IMR-90 (cell line): ENCODE measurements around the gene PARD3. TPM values are rescaled to one million over a fixed set of nuclear protein-coding genes. Genes with fewer than 3 reads are reported as not detected.

Experiments used
- ATAC-seq: fragments of 200-7000 bp; cut with Tn5 transposase; 2 replicates; pipeline ENCODE4 v1.9.1; 2020; ENCODE audit warnings: low read depth, mild to moderate bottlenecking, moderate library complexity
- BruUV-seq: library from RNA; stranded (reverse); fragments of 400-500 nt; replicated peaks from 2 replicates; lab custom pipeline; 2021; lab: Mats Ljungman, UMichigan
- CTCF ChIA-PET: fragments of 300-600 bp; formaldehyde crosslinking; extraction: SDS; loops from one replicate; lab custom pipeline; 2021; ENCODE audit warnings: antibody characterized with exemption; lab: Yijun Ruan, JAX
- POLR2A ChIA-PET: fragments of 300-600 bp; sonication (Branson Sonifier 250); formaldehyde crosslinking; loops from one replicate; lab custom pipeline; 2022; ENCODE audit warnings: antibody characterized with exemption; ENCODE audit not compliant: unreplicated experiment; lab: Charles Lee
- DNase-seq: peaks from one replicate; pipeline ENCODE4 v3.0.0; 2013
- H2AFZ ChIP-seq: replicated peaks from 2 replicates; pipeline ENCODE3; 2013; ENCODE audit warnings: low read length, mild to moderate bottlenecking; ENCODE audit not compliant: poor library complexity
- H2AK5ac ChIP-seq: 2 replicates; pipeline ENCODE4 v1.6.1; 2013; ENCODE audit warnings: low read depth, low read length, inconsistent platforms
- H2AK9ac ChIP-seq: replicated peaks from 2 replicates; pipeline ENCODE3; 2013; ENCODE audit warnings: mild to moderate bottlenecking, low read depth, low read length, moderate library complexity; ENCODE audit not compliant: poor library complexity
- H2BK120ac ChIP-seq: 2 replicates; pipeline ENCODE4 v1.6.1; 2013; ENCODE audit warnings: low read depth, low read length, inconsistent platforms
- H2BK15ac ChIP-seq: 3 replicates; pipeline ENCODE4 v1.6.1; 2013; ENCODE audit warnings: low read depth, low read length, inconsistent platforms
- H2BK20ac ChIP-seq: 2 replicates; pipeline ENCODE4 v1.6.1; 2013; ENCODE audit warnings: low read depth, mild to moderate bottlenecking, inconsistent platforms, low read length, moderate library complexity
- H2BK5ac ChIP-seq: 2 replicates; pipeline ENCODE4 v1.6.1; 2013; ENCODE audit warnings: mild to moderate bottlenecking, low read depth, low read length, inconsistent platforms; ENCODE audit not compliant: poor library complexity, severe bottlenecking
- H3K14ac ChIP-seq: replicated peaks from 2 replicates; pipeline ENCODE4 v1.6.1; 2013; ENCODE audit warnings: low read depth, low read length, inconsistent platforms
- H3K18ac ChIP-seq: 2 replicates; pipeline ENCODE4 v1.6.1; 2013; ENCODE audit warnings: low read depth, low read length, control low read depth
- H3K23ac ChIP-seq: 2 replicates; pipeline ENCODE4 v1.6.1; 2013; ENCODE audit warnings: low read depth, low read length, inconsistent platforms
- H3K27ac ChIP-seq: 2 replicates; pipeline ENCODE4 v1.5.1; 2013; ENCODE audit warnings: mild to moderate bottlenecking, control low read depth, low read length; ENCODE audit not compliant: insufficient read depth
- H3K27me3 ChIP-seq: 2 replicates; pipeline ENCODE4 v1.6.1; 2013; ENCODE audit warnings: low read length; ENCODE audit not compliant: control insufficient read depth, insufficient read depth
- H3K36me3 ChIP-seq: 2 replicates; pipeline ENCODE4 v1.6.1; 2013; ENCODE audit warnings: low read length, mixed read lengths; ENCODE audit not compliant: control insufficient read depth, insufficient read depth
- H3K4ac ChIP-seq: 2 replicates; pipeline ENCODE4 v1.6.1; 2013; ENCODE audit warnings: low read depth, low read length, inconsistent platforms
- H3K4me1 ChIP-seq: 2 replicates; pipeline ENCODE4 v1.6.1; 2013; ENCODE audit warnings: low read length, mixed read lengths; ENCODE audit not compliant: control insufficient read depth, insufficient read depth
- H3K4me2 ChIP-seq: 2 replicates; pipeline ENCODE4 v1.6.1; 2013; ENCODE audit warnings: low read depth, mild to moderate bottlenecking, control low read depth, low read length, moderate library complexity
- H3K4me3 ChIP-seq: 2 replicates; pipeline ENCODE4 v1.5.1; 2013; ENCODE audit warnings: low read depth, mild to moderate bottlenecking, control low read depth, low read length, moderate library complexity; ENCODE audit not compliant: insufficient read depth
- H3K56ac ChIP-seq: 2 replicates; pipeline ENCODE4 v1.6.1; 2013; ENCODE audit warnings: low read length, inconsistent platforms; ENCODE audit not compliant: insufficient read depth; ENCODE audit errors: extremely low read depth
- H3K79me1 ChIP-seq, 2 experiments: 2 replicates each; pipeline ENCODE4 v1.6.1; 2013; ENCODE audit warnings: low read length in 2 of 2, inconsistent platforms in 1 of 2, low read depth in 1 of 2
- H3K9ac ChIP-seq: 2 replicates; pipeline ENCODE4 v1.6.1; 2013; ENCODE audit warnings: low read depth, low read length, control low read depth
- H3K9me1 ChIP-seq: 2 replicates; pipeline ENCODE4 v1.6.1; 2013; ENCODE audit warnings: low read length, inconsistent platforms; ENCODE audit not compliant: insufficient read depth
- H3K9me3 ChIP-seq: 2 replicates; pipeline ENCODE4 v1.6.1; 2013; ENCODE audit warnings: low read length; ENCODE audit not compliant: control insufficient read depth, insufficient read depth
- H4K20me1 ChIP-seq: 2 replicates; pipeline ENCODE4 v1.6.1; 2013; ENCODE audit warnings: low read length, inconsistent platforms; ENCODE audit not compliant: insufficient read depth
- H4K5ac ChIP-seq: 2 replicates; pipeline ENCODE4 v1.6.1; 2013; ENCODE audit warnings: mild to moderate bottlenecking, low read depth, low read length, control low read depth
- H4K8ac ChIP-seq, 2 experiments: 2 replicates each; pipeline ENCODE4 v1.6.1; 2013; ENCODE audit warnings: low read depth in 2 of 2, low read length in 2 of 2, control low read depth in 1 of 2, inconsistent platforms in 1 of 2
- H4K91ac ChIP-seq: 2 replicates; pipeline ENCODE4 v1.6.1; 2013; ENCODE audit warnings: low read depth, low read length, inconsistent platforms; ENCODE audit not compliant: insufficient read depth
- BHLHE40 ChIP-seq: fragments of 150-350 bp; IDR thresholded peaks from 2 replicates; pipeline ENCODE4 v1.6.1; 2016; ENCODE audit warnings: mild to moderate bottlenecking, low read depth, low read length
- CEBPB ChIP-seq: IDR thresholded peaks from 2 replicates; pipeline ENCODE4 v1.6.1; 2012; ENCODE audit warnings: low read depth, low read length, improper control_type of control experiment
- CHD1 ChIP-seq: IDR thresholded peaks from 2 replicates; pipeline ENCODE4 v1.6.1; 2012; ENCODE audit warnings: low read depth, low read length, improper control_type of control experiment
- FOS ChIP-seq: fragments of 150-350 bp; IDR thresholded peaks from 2 replicates; pipeline ENCODE4 v1.6.1; 2016; ENCODE audit warnings: low read depth, low read length
- MAZ ChIP-seq: IDR thresholded peaks from 2 replicates; pipeline ENCODE4 v1.6.1; 2012; ENCODE audit warnings: low read depth, mild to moderate bottlenecking, low read length, improper control_type of control experiment, moderate library complexity, borderline replicate concordance
- NFE2L2 ChIP-seq: fragments of 150-350 bp; IDR thresholded peaks from 2 replicates; pipeline ENCODE4 v1.6.1; 2016; ENCODE audit warnings: low read depth, mild to moderate bottlenecking, low read length
- POLR2A ChIP-seq: IDR thresholded peaks from 2 replicates; pipeline ENCODE4 v1.6.1; 2012; ENCODE audit warnings: mild to moderate bottlenecking, low read depth, low read length
- RAD21 ChIP-seq: IDR thresholded peaks from 2 replicates; pipeline ENCODE4 v1.6.1; 2012; ENCODE audit warnings: low read length, improper control_type of control experiment
- RCOR1 ChIP-seq: IDR thresholded peaks from 2 replicates; pipeline ENCODE4 v1.6.1; 2012; ENCODE audit warnings: mild to moderate bottlenecking, low read length, improper control_type of control experiment; ENCODE audit not compliant: insufficient replicate concordance
- RFX5 ChIP-seq: IDR thresholded peaks from 2 replicates; pipeline ENCODE4 v1.8.0; 2012; ENCODE audit warnings: low read depth, mild to moderate bottlenecking, low read length, moderate library complexity
- WGBS, 2 experiments: methylation state at CpG; one replicate each; pipeline versions ENCODE4 v1.1.5 to v1.1.7; 2013; ENCODE audit warnings: missing lambda C conversion rate in 2 of 2; ENCODE audit not compliant: insufficient read length in 1 of 2; ENCODE audit errors: extremely low coverage in 2 of 2; 5-methylcytosine and 5-hydroxymethylcytosine counted together
- dilution Hi-C: fragments of 300-500 bp; cut with HindIII; formaldehyde crosslinking; loops from one replicate; pipeline ENCODE4 v1.14.3; 2018; ENCODE audit warnings: low sequenced_read_pairs; ENCODE audit not compliant: unreplicated experiment
- in situ Hi-C: fragments of 300-500 bp; cut with MboI; formaldehyde crosslinking; loops from 3 replicates; pipeline ENCODE4 v1.14.3; 2019; ENCODE audit warnings: low sequenced_read_pairs, inconsistent platforms, mixed read lengths
- intact Hi-C: fragments of 100-400 bp; cut with micrococcal nuclease; formaldehyde crosslinking; loops from 2 replicates; pipeline ENCODE4 v1.10.0; 2022
- polyA plus RNA-seq, 3 experiments: library from polyadenylated mRNA; depleted of rRNA; stranded (reverse); fragments of >200 nt; gene quantifications; 2 replicates each; pipeline ENCODE4 v1.2.3, GENCODE V29; 2012; ENCODE audit warnings: low replicate concordance in 1 of 3
- total RNA-seq: library from RNA; depleted of rRNA; stranded (reverse); fragments of >200 nt; gene quantifications from 2 replicates; pipeline ENCODE4 v1.2.3, GENCODE V29; 2012
- TF ChIP-seq, protein P1 (sequence below): fragments of 150-350 bp; IDR thresholded peaks from 2 replicates; pipeline ENCODE4 v1.6.1; 2017; ENCODE audit warnings: mild to moderate bottlenecking, antibody characterized with exemption, low read length, low read depth
- TF ChIP-seq, protein P2 (sequence below): conservative IDR thresholded peaks from 2 replicates; pipeline ENCODE4 v1.5.1; 2012; ENCODE audit warnings: mild to moderate bottlenecking, low read depth, low read length, improper control_type of control experiment
- TF ChIP-seq, protein P3 (sequence below): fragments of 150-350 bp; IDR thresholded peaks from 2 replicates; pipeline ENCODE4 v1.6.1; 2016; ENCODE audit warnings: low read depth, mild to moderate bottlenecking, low read length, moderate library complexity, borderline replicate concordance

Gene PARD3
- total and polyA plus RNA-seq, 2 of the 4 experiments (the other 2 are of a cell fraction), result 14.6 to 37.5 TPM

DNA sequence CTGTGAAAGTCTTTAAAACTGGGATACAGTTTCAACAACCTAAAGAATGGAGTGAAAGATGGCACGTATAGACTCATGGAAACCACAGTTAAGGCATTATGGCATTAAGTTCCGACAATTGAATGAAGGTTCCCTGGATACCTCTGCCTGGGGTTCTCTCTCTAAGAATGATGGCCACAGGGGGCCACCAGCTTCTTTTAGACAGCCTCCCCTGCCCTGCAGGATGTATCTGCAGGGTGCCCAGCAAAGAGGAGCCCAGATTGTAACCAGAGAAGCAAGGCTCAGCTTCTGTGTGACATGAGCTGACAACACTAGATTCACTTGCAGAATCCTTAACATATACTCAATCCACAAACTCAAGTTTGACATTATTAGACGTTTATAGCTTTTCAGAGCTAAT lies 645.4 kb downstream of the PARD3 start:
- TF ChIP-seq RCOR1 (no peak), CEBPB (no peak), BHLHE40 (no peak), POLR2A (no peak), NFE2L2 (no peak), RFX5 (no peak), MAZ (no peak), RAD21 (no peak), FOS (no peak), CHD1 (no peak)
- TF ChIP-seq, protein P1, sequence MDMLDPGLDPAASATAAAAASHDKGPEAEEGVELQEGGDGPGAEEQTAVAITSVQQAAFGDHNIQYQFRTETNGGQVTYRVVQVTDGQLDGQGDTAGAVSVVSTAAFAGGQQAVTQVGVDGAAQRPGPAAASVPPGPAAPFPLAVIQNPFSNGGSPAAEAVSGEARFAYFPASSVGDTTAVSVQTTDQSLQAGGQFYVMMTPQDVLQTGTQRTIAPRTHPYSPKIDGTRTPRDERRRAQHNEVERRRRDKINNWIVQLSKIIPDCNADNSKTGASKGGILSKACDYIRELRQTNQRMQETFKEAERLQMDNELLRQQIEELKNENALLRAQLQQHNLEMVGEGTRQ, result no peak
- TF ChIP-seq, protein P2, sequence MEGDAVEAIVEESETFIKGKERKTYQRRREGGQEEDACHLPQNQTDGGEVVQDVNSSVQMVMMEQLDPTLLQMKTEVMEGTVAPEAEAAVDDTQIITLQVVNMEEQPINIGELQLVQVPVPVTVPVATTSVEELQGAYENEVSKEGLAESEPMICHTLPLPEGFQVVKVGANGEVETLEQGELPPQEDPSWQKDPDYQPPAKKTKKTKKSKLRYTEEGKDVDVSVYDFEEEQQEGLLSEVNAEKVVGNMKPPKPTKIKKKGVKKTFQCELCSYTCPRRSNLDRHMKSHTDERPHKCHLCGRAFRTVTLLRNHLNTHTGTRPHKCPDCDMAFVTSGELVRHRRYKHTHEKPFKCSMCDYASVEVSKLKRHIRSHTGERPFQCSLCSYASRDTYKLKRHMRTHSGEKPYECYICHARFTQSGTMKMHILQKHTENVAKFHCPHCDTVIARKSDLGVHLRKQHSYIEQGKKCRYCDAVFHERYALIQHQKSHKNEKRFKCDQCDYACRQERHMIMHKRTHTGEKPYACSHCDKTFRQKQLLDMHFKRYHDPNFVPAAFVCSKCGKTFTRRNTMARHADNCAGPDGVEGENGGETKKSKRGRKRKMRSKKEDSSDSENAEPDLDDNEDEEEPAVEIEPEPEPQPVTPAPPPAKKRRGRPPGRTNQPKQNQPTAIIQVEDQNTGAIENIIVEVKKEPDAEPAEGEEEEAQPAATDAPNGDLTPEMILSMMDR, result no peak
- TF ChIP-seq, protein P3, sequence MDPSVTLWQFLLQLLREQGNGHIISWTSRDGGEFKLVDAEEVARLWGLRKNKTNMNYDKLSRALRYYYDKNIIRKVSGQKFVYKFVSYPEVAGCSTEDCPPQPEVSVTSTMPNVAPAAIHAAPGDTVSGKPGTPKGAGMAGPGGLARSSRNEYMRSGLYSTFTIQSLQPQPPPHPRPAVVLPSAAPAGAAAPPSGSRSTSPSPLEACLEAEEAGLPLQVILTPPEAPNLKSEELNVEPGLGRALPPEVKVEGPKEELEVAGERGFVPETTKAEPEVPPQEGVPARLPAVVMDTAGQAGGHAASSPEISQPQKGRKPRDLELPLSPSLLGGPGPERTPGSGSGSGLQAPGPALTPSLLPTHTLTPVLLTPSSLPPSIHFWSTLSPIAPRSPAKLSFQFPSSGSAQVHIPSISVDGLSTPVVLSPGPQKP, result no peak
- no peak overlapping the region for H2AFZ ChIP-seq
- WGBS, 2 experiments, result no CpG with 5 or more reads among the region's 3 CpGs
- H3K23ac ChIP-seq, result no peak overlapping the region
- H3K27me3 ChIP-seq, result no peaks in the 10 kb centered on the region
- in situ Hi-C loops (no loop called here), intact Hi-C loops (no loop called here), dilution Hi-C loops (no loop called here)
- no peak overlapping the region for H2AK5ac ChIP-seq
- H2BK20ac ChIP-seq, result no peak overlapping the region
- H3K9ac ChIP-seq, result no peak overlapping the region
- H3K18ac ChIP-seq, result no peak overlapping the region
- H3K4me2 ChIP-seq, result no peak overlapping the region
- no peak overlapping the region for H2BK120ac ChIP-seq
- H3K4ac ChIP-seq, result no peak overlapping the region
- POLR2A ChIA-PET, result no interaction called here
- no peaks in the 10 kb centered on the region for H3K79me1 ChIP-seq
- no peak overlapping the region for H3K14ac ChIP-seq
- no peak overlapping the region for H3K27ac ChIP-seq
- BruUV-seq, result no TSS peak
- H2BK5ac ChIP-seq, result no peak overlapping the region
- CTCF ChIA-PET, result interaction anchor here (0.6 kb wide), 1 partner anchor 194 kb away, joined by 5 read pairs; no protein-coding TSS in a partner anchor
- H3K9me3 ChIP-seq, result no peaks in the 10 kb centered on the region
- no peaks in the 10 kb centered on the region for H4K20me1 ChIP-seq
- H3K9me1 ChIP-seq, result peaks cover 5% of the 10 kb centered on the region; the same call in 1 of the 2 replicates
- H3K56ac ChIP-seq, result no peak overlapping the region
- no peak overlapping the region for H4K91ac ChIP-seq
- no peaks in the 10 kb centered on the region for H3K4me1 ChIP-seq
- ATAC-seq (no peak), DNase-seq (no peak)
- no peak overlapping the region for H2AK9ac ChIP-seq
- no peak overlapping the region for H3K4me3 ChIP-seq
- H4K8ac ChIP-seq, result no peak overlapping the region
- no peak overlapping the region for H4K5ac ChIP-seq
- no peaks in the 10 kb centered on the region for H3K36me3 ChIP-seq
- H2BK15ac ChIP-seq, result no peak overlapping the region
